Naive B cell (primary cell): ENCODE measurements around the gene FYN. TPM values are rescaled to one million over a fixed set of nuclear protein-coding genes. Genes with fewer than 3 reads are reported as not detected.

ENCODE experiments used
- ATAC-seq, 2 donors: fragments of 150-1000 bp; cut with Tn5 transposase; 2 replicates each; pipeline ENCODE4 v1.10.0; 2021; ENCODE audit warnings: low read depth in 2 of 2, mild to moderate bottlenecking in 2 of 2, moderate library complexity in 2 of 2
- DNase-seq: peaks from one replicate; pipeline ENCODE4 v3.0.0; 2022
- H3K27ac Mint-ChIP-seq, 6 donors: one replicate each; pipeline ENCODE4 v1.8.0; 2020 to 2022; ENCODE audit warnings: mild to moderate bottlenecking in 6 of 6, mixed read lengths in 6 of 6, moderate library complexity in 5 of 6, inconsistent platforms in 2 of 6
- H3K27me3 Mint-ChIP-seq, 3 donors: one replicate each; pipeline ENCODE4 v1.8.0; 2021 to 2022; ENCODE audit warnings: mixed read lengths in 3 of 3, mild to moderate bottlenecking in 1 of 3
- H3K36me3 Mint-ChIP-seq, 2 donors: one replicate each; pipeline ENCODE4 v1.8.0; 2020 to 2022; ENCODE audit warnings: mixed read lengths in 2 of 2, inconsistent platforms in 1 of 2, mild to moderate bottlenecking in 1 of 2
- H3K4me1 Mint-ChIP-seq, 3 donors: one replicate each; pipeline ENCODE4 v1.8.0; 2020 to 2022; ENCODE audit warnings: mixed read lengths in 3 of 3, inconsistent platforms in 1 of 3, mild to moderate bottlenecking in 1 of 3, moderate library complexity in 1 of 3
- H3K4me3 Mint-ChIP-seq, 8 donors: one replicate each; pipeline ENCODE4 v1.8.0; 2020 to 2022; ENCODE audit warnings: mild to moderate bottlenecking in 8 of 8, mixed read lengths in 8 of 8, moderate library complexity in 8 of 8, inconsistent platforms in 2 of 8
- H3K9me3 Mint-ChIP-seq, 7 donors: one replicate each; pipeline ENCODE4 v1.8.0; 2020 to 2022; ENCODE audit warnings: mixed read lengths in 7 of 7, mild to moderate bottlenecking in 5 of 7, inconsistent platforms in 2 of 7, moderate library complexity in 1 of 7
- polyA plus RNA-seq, 6 donors: library from polyadenylated mRNA; unstranded; fragments of 300-500 nt; fragmentation: Illumina TruSeq; gene quantifications; one replicate each; pipeline ENCODE4 v1.2.3, GENCODE V29; 2021; ENCODE audit warnings: low read depth in 6 of 6

The FYN gene
- polyA plus RNA-seq, 6 donors from 2014 or later = 53.1 to 94.5 (median 78.7) TPM

DNA sequence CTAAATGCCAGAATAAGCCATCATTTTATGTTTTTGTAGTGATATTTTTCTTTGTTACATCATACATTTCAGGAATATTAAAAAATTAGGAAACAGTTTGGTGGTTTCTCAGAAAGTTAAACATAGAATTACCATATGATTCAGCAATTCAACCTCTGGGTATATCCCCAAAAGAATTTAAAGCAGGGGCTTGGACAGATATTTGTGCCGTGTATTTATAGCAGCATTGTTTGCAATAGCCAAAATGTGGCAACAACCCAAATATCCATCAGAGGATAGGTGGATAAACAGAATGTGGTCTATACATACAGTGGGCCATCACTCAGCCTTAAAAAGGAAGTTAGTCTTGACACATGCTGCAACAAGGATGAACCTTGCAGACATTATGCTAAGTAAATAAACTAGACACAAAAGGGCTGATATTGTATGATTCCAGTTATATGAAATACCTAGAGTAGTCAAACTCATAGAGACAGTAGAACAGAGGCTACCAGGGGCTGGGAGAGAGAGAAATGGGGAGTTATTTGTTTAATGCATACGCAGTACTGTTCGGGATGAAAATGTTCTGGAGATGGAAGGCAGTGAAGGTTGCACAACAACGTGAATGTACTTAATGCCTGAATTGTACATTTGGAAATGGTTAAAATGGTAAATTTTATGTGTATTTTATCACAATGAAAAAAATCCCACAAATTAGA lies 248.7 kb downstream of the FYN start:
- Mint-ChIP-seq H3K36me3 (peaks cover 3 to 12% of the 10 kb centered on the region in 2 donors), H3K27ac (no peak overlapping the region), H3K4me1 (no peaks in the 10 kb centered on the region), H3K27me3 (peaks cover 3 to 16% (median 9%) of the 10 kb centered on the region in 3 donors), H3K9me3 (peaks cover 3 to 12% (median 8%) of the 10 kb centered on the region in 7 donors), H3K4me3 (no peak overlapping the region)
- ATAC-seq (no peak), DNase-seq (no peak)

DNA sequence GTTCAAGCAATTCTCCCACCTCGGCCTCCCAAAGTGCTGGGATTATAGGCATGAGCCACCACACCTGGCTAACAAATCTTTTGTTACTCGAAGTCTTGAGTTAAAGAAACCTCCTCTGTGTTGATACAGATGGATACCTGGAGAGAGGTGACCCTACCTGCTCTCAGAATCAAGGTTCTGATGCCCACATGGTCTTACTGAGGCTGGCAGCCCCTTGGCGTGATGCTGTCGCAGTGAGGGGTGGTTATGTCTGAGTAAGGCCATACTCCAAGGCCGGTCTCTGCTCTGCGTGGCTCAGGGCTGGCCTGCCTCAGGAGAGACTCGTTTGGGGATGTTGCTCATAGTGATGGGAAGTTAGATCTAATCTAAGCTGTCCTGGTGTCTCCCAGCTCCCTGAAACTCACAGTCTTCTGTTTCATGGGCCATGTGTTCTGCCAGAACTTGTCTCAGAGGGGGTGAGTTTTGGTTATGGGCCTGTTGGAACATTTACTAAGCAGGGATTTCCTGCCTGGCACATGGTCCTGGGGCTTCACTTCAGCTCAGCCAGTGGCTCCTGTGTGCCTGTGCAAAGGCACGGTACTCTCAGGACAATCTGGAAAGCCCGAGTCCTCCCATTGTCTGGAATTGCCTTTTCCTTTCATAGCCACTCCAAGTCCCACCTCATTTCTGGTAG lies 250.1 kb downstream of the FYN start:
- ATAC-seq (no peak), DNase-seq (no peak)
- Mint-ChIP-seq H3K4me1 (no peaks in the 10 kb centered on the region), H3K27me3 (peaks cover 3 to 15% (median 9%) of the 10 kb centered on the region in 3 donors), H3K4me3 (no peak overlapping the region), H3K36me3 (no peaks in the 10 kb centered on the region), H3K9me3 (peaks cover 0 to 3% (median 0%) of the 10 kb centered on the region in 7 donors), H3K27ac (no peak overlapping the region)

DNA sequence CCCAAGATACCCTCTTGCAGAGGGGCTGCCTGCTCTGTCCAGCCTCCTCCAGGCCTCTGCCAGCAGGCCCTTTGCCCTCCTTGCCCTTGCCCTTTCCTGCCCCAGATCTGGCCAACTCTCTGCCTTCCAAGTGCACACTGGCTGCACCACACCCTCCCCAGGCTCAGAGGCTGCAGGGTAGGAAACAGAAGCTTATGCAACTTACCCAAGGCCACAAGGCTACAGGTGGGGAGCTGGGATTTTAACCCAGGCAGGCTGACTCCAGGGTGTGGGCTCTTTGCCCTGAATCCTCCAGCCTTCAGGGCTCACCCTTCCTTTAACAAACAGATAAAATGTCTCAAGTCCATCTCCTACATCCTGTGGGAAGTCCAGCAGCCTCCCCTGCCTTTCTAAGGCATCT lies 253.1 kb downstream of the FYN start:
- peaks cover 8 to 15% (median 9%) of the 10 kb centered on the region in 3 donors for H3K27me3 Mint-ChIP-seq
- DNase-seq (no peak), ATAC-seq (no peak)
- H3K4me1 Mint-ChIP-seq = no peaks in the 10 kb centered on the region
- H3K27ac Mint-ChIP-seq = no peak overlapping the region
- no peaks in the 10 kb centered on the region for H3K9me3 Mint-ChIP-seq
- H3K4me3 Mint-ChIP-seq = peak overlapping the region in 1 of 8 donors; percentile 11
- H3K36me3 Mint-ChIP-seq = no peaks in the 10 kb centered on the region

GRCh38 chr6:111618407-111618806 lies 254.8 kb downstream of the FYN start:
- no peak for DNase-seq
- Mint-ChIP-seq H3K27me3 (peaks cover 9 to 18% (median 15%) of the 10 kb centered on the region in 3 donors), H3K27ac (peak overlapping the region in 1 of 6 donors; percentile 16), H3K4me1 (no peaks in the 10 kb centered on the region), H3K9me3 (no peaks in the 10 kb centered on the region), H3K4me3 (no peak overlapping the region), H3K36me3 (no peaks in the 10 kb centered on the region)
- ATAC-seq = no peak

GRCh38 chr6:111617149-111617548 lies 256.1 kb downstream of the FYN start:
- Mint-ChIP-seq H3K4me1 (no peaks in the 10 kb centered on the region), H3K27ac (no peak overlapping the region), H3K4me3 (no peak overlapping the region), H3K9me3 (peaks cover 0 to 5% (median 3%) of the 10 kb centered on the region in 7 donors), H3K36me3 (no peaks in the 10 kb centered on the region), H3K27me3 (peaks cover 9 to 18% (median 15%) of the 10 kb centered on the region in 3 donors)
- ATAC-seq (no peak), DNase-seq (no peak)

DNA sequence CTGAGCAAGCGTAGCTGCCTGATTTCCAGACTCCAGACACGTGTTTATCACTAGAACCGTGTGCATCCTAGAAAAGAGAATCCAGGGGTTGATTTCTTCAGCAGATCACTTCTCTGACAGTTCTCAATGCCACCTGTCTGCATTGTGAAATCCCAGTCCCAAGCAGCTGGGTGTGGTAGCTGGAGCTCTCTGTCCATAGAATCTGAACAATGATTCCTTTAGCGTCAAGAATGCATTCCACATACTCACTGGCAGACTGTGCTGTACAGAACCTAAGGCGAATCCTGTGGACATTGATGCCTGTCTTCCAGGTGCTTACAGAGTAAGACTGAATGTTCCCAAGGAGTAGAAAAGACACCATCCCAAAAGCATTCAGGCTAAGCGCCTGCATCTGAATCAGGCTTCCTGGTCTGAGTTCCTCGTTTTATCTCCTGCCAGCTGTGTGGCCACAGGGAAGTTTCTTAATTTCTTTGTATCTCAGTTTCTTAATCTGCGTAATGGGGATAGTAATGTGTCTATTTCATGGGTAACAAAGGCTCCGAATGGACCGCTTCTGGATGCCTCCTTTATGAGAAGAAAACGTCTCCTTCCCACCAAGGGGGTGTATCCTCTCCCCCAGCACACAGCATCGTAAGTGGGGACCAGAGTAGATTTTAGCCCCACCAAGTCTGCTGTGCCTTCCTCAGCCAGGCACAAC lies 257.2 kb downstream of the FYN start:
- Mint-ChIP-seq H3K4me3 (no peak overlapping the region), H3K4me1 (no peaks in the 10 kb centered on the region), H3K27me3 (peaks cover 9 to 18% (median 15%) of the 10 kb centered on the region in 3 donors), H3K27ac (no peak overlapping the region), H3K9me3 (peaks cover 0 to 7% (median 5%) of the 10 kb centered on the region in 7 donors), H3K36me3 (no peaks in the 10 kb centered on the region)
- DNase-seq (no peak), ATAC-seq (no peak)

DNA sequence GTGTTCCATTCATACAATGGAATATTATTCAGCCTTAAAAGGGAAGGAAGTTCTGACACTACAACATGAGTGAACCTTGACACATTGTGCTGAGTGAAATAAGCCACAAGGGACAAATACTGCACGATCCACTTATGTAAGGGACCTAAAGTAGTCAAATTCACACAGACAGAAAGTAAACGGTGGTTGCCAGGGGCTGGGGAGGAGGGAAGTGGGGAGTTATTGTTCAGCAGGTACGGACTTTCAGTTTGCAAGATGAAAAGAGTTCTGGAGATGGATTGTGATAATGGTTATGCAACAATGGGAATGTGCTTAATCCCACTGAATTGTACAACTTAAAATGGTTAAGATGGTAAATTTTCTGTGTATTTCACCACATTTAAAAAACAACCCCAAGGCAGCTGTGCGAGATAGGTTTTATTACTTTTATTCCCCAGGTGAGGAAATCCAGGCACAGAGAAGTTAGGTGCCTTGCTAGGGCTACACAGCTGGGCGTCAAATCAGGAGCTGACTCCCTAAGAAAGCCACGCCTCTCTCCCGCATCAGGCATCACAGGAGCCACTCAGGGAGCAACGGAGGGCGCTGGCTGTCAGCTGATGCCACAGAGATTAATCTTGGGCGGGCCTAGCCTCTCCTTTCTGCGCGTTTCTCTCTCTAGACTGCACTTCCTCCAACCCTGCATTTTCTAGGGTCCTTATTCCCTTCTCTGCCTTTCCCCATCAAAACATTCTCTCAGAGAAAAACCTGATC lies 258.2 kb downstream of the FYN start:
- no peak overlapping the region for H3K27ac Mint-ChIP-seq
- no peaks in the 10 kb centered on the region for H3K36me3 Mint-ChIP-seq
- ATAC-seq (no peak), DNase-seq (no peak)
- peaks cover 8 to 10% (median 9%) of the 10 kb centered on the region in 3 donors for H3K27me3 Mint-ChIP-seq
- no peak overlapping the region for H3K4me3 Mint-ChIP-seq
- no peaks in the 10 kb centered on the region for H3K4me1 Mint-ChIP-seq
- peaks cover 0 to 7% (median 5%) of the 10 kb centered on the region in 7 donors for H3K9me3 Mint-ChIP-seq

DNA sequence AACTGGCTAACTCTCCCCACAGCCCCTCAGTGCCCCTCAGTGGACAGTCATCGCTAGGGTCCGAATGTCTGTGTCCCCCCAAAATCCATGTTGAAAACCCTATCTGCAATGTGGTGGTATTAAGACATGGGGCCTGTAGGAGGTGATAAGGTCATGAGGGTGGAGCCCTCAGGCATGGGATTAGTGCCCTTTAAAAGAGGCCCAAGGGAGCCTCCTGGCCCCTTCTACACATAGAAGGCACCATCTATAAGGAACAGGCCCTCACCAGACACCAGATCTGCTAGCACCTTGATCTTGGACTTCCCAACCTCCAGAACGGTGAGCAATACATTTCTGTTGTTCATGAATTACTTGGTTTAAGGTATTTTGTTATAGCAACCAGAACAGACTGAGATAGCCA lies 260.9 kb downstream of the FYN start:
- Mint-ChIP-seq H3K4me1 (no peaks in the 10 kb centered on the region), H3K36me3 (no peaks in the 10 kb centered on the region), H3K4me3 (no peak overlapping the region), H3K27ac (no peak overlapping the region), H3K9me3 (peaks cover 0 to 7% (median 5%) of the 10 kb centered on the region in 7 donors), H3K27me3 (peaks cover 0 to 10% (median 9%) of the 10 kb centered on the region in 3 donors)
- DNase-seq (no peak), ATAC-seq (no peak)

GRCh38 chr6:111610548-111611172 lies 262.6 kb downstream of the FYN start:
- Mint-ChIP-seq H3K27me3 (peaks cover 0 to 10% (median 7%) of the 10 kb centered on the region in 3 donors), H3K9me3 (peaks cover 0 to 7% (median 5%) of the 10 kb centered on the region in 7 donors), H3K4me1 (peaks cover 4 to 14% (median 12%) of the 10 kb centered on the region in 3 donors), H3K4me3 (no peak overlapping the region), H3K27ac (no peak overlapping the region), H3K36me3 (no peaks in the 10 kb centered on the region)
- ATAC-seq (no peak), DNase-seq (no peak)

Other genes with a start within 250 kb of the FYN start
- under 1 TPM in 2 of 6 donors, not detected in 4; 0.11 to 0.15 TPM for gene CCN6, start 180.7 kb upstream of the FYN start, polyA plus RNA-seq
- gene TUBE1, start 214.0 kb upstream of the FYN start, polyA plus RNA-seq = 10 to 100 TPM in 5 of 6 donors, 1 to 10 TPM in 1; 8.1 to 14.5 (median 11.5) TPM
- 1 to 10 TPM; 2.7 to 9.0 (median 4.7) TPM for gene FAM229B, start 214.1 kb upstream of the FYN start, polyA plus RNA-seq